Mesenchymal stem cell (in vitro differentiated cells and primary cell): ENCODE results near the gene DYNC2H1.

Source experiments
- DNase-seq: peaks from one replicate; pipeline ENCODE4 v3.0.0-alpha.2; 2013
- H2AFZ ChIP-seq: one replicate; pipeline ENCODE4 v1.6.1; 2013; ENCODE audit warnings: low read depth, mild to moderate bottlenecking, control low read depth, inconsistent platforms, low read length, moderate library complexity
- H2AK5ac ChIP-seq: 2 replicates; pipeline ENCODE4 v1.6.1; 2013; ENCODE audit warnings: low read length, moderate library complexity, mild to moderate bottlenecking, inconsistent platforms; ENCODE audit not compliant: severe bottlenecking
- H2BK120ac ChIP-seq: one replicate; pipeline ENCODE4 v1.6.1; 2013; ENCODE audit warnings: low read depth, mild to moderate bottlenecking, inconsistent platforms, low read length, moderate library complexity
- H2BK12ac ChIP-seq, 2 experiments: one replicate each; pipeline ENCODE4 v1.6.1; 2013; ENCODE audit warnings: inconsistent platforms in 2 of 2, low read length in 2 of 2, mild to moderate bottlenecking in 2 of 2, moderate library complexity in 2 of 2, control low read depth in 1 of 2
- H2BK15ac ChIP-seq: one replicate; pipeline ENCODE4 v1.6.1; 2013; ENCODE audit warnings: mild to moderate bottlenecking, low read depth, inconsistent platforms; ENCODE audit not compliant: poor library complexity, severe bottlenecking
- H2BK5ac ChIP-seq: 2 replicates; pipeline ENCODE4 v1.6.1; 2013; ENCODE audit warnings: low read depth, mild to moderate bottlenecking, low read length, control low read depth, inconsistent platforms; ENCODE audit not compliant: poor library complexity, severe bottlenecking
- H3K14ac ChIP-seq, 2 experiments: one replicate each; pipeline ENCODE4 v1.6.1; 2013; ENCODE audit warnings: inconsistent platforms in 2 of 2, low read length in 2 of 2, control low read depth in 1 of 2, mild to moderate bottlenecking in 1 of 2, moderate library complexity in 1 of 2
- H3K18ac ChIP-seq, 2 experiments: one replicate each; pipeline ENCODE4 v1.6.1; 2013; ENCODE audit warnings: inconsistent platforms in 2 of 2, low read length in 2 of 2, control low read depth in 1 of 2, low read depth in 1 of 2, mild to moderate bottlenecking in 1 of 2
- H3K23ac ChIP-seq, 2 experiments: one replicate each; pipeline ENCODE4 v1.6.1; 2013; ENCODE audit warnings: inconsistent platforms in 2 of 2, low read length in 2 of 2, mild to moderate bottlenecking in 2 of 2, moderate library complexity in 2 of 2, control low read depth in 1 of 2
- H3K27ac ChIP-seq: 2 replicates; pipeline ENCODE4 v1.5.1; 2013; ENCODE audit warnings: mild to moderate bottlenecking, moderate library complexity, low read length, control low read depth, inconsistent platforms; ENCODE audit not compliant: poor library complexity, severe bottlenecking
- H3K27me3 ChIP-seq, 2 experiments: 2 replicates each; pipeline versions ENCODE4 v1.6.1 to v1.7.0; 2013; ENCODE audit warnings: low read length in 2 of 2, mild to moderate bottlenecking in 2 of 2, moderate library complexity in 2 of 2, control low read depth in 1 of 2, inconsistent platforms in 1 of 2; ENCODE audit not compliant: control insufficient read depth in 1 of 2, insufficient read depth in 1 of 2
- H3K36me3 ChIP-seq, 2 experiments: 2 replicates each; pipeline versions ENCODE4 v1.6.1 to v1.7.0; 2013; ENCODE audit warnings: low read length in 2 of 2, control low read depth in 1 of 2, inconsistent platforms in 1 of 2, low read depth in 1 of 2, mild to moderate bottlenecking in 1 of 2; ENCODE audit not compliant: insufficient read depth in 2 of 2, control insufficient read depth in 1 of 2
- H3K4ac ChIP-seq, 2 experiments: one replicate each; pipeline ENCODE4 v1.6.1; 2013; ENCODE audit warnings: inconsistent platforms in 2 of 2, low read length in 2 of 2, mild to moderate bottlenecking in 2 of 2, moderate library complexity in 2 of 2, control low read depth in 1 of 2, low read depth in 1 of 2
- H3K4me1 ChIP-seq: 2 replicates; pipeline ENCODE4 v1.6.1; 2013; ENCODE audit warnings: low read depth, low read length, control low read depth; ENCODE audit not compliant: control insufficient read depth, insufficient read depth
- H3K4me2 ChIP-seq: 2 replicates; pipeline ENCODE4 v1.6.1; 2013; ENCODE audit warnings: low read length, mild to moderate bottlenecking, inconsistent platforms; ENCODE audit not compliant: poor library complexity, severe bottlenecking
- H3K4me3 ChIP-seq, 2 experiments: 2 replicates each; pipeline versions ENCODE4 v1.5.1 to v1.7.0; 2013; ENCODE audit warnings: low read length in 2 of 2, mild to moderate bottlenecking in 2 of 2, control low read depth in 1 of 2, low read depth in 1 of 2; ENCODE audit not compliant: insufficient read depth in 1 of 2
- H3K79me1 ChIP-seq: replicated peaks from 2 replicates; pipeline ENCODE4 v1.6.1; 2013; ENCODE audit warnings: mild to moderate bottlenecking, control low read depth, low read length, inconsistent platforms; ENCODE audit not compliant: poor library complexity, severe bottlenecking
- H3K9ac ChIP-seq: 2 replicates; pipeline ENCODE4 v1.7.0; 2013; ENCODE audit warnings: mild to moderate bottlenecking, low read length, moderate library complexity
- H3K9me3 ChIP-seq: 2 replicates; pipeline ENCODE4 v1.7.0; 2013; ENCODE audit warnings: mild to moderate bottlenecking, low read length; ENCODE audit not compliant: control insufficient read depth
- H4K8ac ChIP-seq: one replicate; pipeline ENCODE4 v1.6.1; 2013; ENCODE audit warnings: inconsistent platforms, mild to moderate bottlenecking, low read length, moderate library complexity
- H4K91ac ChIP-seq: one replicate; pipeline ENCODE4 v1.6.1; 2013; ENCODE audit warnings: mild to moderate bottlenecking, low read length, inconsistent platforms
- WGBS: methylation state at CpG from one replicate; pipeline ENCODE4 v1.1.7; 2013; ENCODE audit warnings: mixed read lengths; 5-methylcytosine and 5-hydroxymethylcytosine counted together

DYNC2H1 gene

DNA sequence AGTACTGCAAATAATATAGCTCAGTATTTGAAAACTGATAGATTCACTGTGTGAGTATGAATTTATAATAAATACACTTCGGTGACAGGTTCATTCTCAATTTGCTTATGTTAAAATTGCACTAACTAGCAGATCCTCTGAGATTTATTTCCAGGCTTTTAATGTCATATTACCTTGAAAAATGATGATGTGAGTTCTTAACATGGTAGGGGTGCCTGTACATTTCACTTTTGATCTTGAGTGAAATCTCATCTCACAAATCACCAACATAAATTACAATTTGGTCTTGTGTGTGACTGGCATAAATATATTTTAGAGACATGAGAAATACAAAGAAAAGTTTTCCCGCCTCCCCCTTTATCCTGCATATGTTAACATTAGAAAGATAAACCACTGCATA, 240.4 kb downstream of the DYNC2H1 start:
- H2BK120ac ChIP-seq: no peak overlapping the region
- no peak overlapping the region for H3K27ac ChIP-seq
- no peak overlapping the region for H3K14ac ChIP-seq
- H3K36me3 ChIP-seq: peaks cover 0 to 7% of the 10 kb centered on the region in 2 experiments
- no peak overlapping the region for H3K4me3 ChIP-seq
- H3K18ac ChIP-seq: no peak overlapping the region
- H2AK5ac ChIP-seq: no peak overlapping the region
- WGBS: no CpG with 5 or more reads among the region's 2 CpGs
- H3K4me2 ChIP-seq: no peak overlapping the region
- H3K4ac ChIP-seq: no peak overlapping the region
- peaks cover 2% of the 10 kb centered on the region for H3K9me3 ChIP-seq
- no peak overlapping the region for H4K8ac ChIP-seq
- no peak overlapping the region for H2BK5ac ChIP-seq
- no peaks in the 10 kb centered on the region for H3K79me1 ChIP-seq
- no peak overlapping the region for H2BK12ac ChIP-seq
- DNase-seq: no peak
- H3K27me3 ChIP-seq: no peaks in the 10 kb centered on the region
- H3K4me1 ChIP-seq: no peaks in the 10 kb centered on the region
- no peak overlapping the region for H2BK15ac ChIP-seq
- H3K9ac ChIP-seq: no peak overlapping the region
- H4K91ac ChIP-seq: no peak overlapping the region
- no peak overlapping the region for H3K23ac ChIP-seq
- H2AFZ ChIP-seq: no peak overlapping the region

DNA sequence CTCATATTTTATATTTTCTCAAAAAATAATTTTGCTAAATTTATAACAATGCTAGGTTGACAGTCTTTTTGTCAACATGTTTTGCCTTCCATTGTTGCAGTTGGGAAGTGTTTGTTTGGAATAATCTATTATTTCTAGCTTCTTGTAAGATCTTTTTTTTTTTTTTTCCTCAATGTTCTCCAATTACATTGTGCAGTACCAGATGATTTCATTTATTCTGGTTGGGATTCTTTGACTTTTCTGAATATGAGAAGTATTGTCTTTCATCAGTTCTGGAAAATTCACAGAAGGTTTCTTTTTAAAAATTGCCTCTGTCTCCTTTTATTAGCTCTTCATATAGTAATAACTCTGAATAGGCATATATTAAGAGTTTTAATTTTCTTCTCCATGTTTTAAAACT, 245.4 kb downstream of the DYNC2H1 start:
- H2BK12ac ChIP-seq: no peak overlapping the region
- no peak for DNase-seq
- no peak overlapping the region for H4K91ac ChIP-seq
- H3K14ac ChIP-seq: no peak overlapping the region
- no peak overlapping the region for H4K8ac ChIP-seq
- H3K18ac ChIP-seq: no peak overlapping the region
- no peak overlapping the region for H3K27ac ChIP-seq
- no peaks in the 10 kb centered on the region for H3K79me1 ChIP-seq
- H3K4ac ChIP-seq: no peak overlapping the region
- H2AK5ac ChIP-seq: no peak overlapping the region
- no peak overlapping the region for H2BK15ac ChIP-seq
- H2AFZ ChIP-seq: no peak overlapping the region
- H3K4me3 ChIP-seq: no peak overlapping the region
- no peak overlapping the region for H3K9ac ChIP-seq
- H3K23ac ChIP-seq: no peak overlapping the region
- H2BK5ac ChIP-seq: no peak overlapping the region
- peaks cover 2% of the 10 kb centered on the region for H3K4me1 ChIP-seq
- no peak overlapping the region for H2BK120ac ChIP-seq
- peaks cover 2% of the 10 kb centered on the region for H3K9me3 ChIP-seq
- peaks cover 0 to 20% of the 10 kb centered on the region in 2 experiments for H3K36me3 ChIP-seq
- no peaks in the 10 kb centered on the region for H3K27me3 ChIP-seq
- no peak overlapping the region for H3K4me2 ChIP-seq

DNA sequence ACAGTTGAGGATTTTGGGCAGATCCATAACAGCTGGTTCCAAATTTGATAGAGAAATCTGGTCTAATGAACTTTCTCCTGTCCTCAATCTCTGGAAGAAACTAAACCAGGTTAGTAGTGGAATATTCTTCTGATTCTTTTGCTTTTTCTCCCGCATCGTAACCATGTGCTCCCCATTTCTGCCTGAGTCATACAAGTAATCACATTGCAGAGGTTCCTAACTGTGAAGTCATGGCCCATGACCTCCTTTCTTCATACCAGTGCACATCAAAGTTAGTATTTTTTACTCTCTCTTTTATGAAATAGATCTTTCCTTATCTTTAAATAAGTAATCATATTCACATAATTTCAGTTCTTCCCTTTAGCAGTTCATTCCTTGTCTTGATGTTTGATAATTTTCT, 249.0 kb downstream of the DYNC2H1 start:
- Histone ChIP-seq H4K8ac (no peak overlapping the region), H2AFZ (no peak overlapping the region), H2AK5ac (no peak overlapping the region), H3K4ac (no peak overlapping the region), H3K79me1 (no peaks in the 10 kb centered on the region), H3K14ac (no peak overlapping the region), H2BK15ac (no peak overlapping the region), H2BK12ac (no peak overlapping the region), H3K18ac (no peak overlapping the region), H3K27me3 (no peaks in the 10 kb centered on the region), H3K9ac (peak overlapping the region; percentile 28), H2BK120ac (no peak overlapping the region), H3K23ac (no peak overlapping the region), H3K4me2 (no peak overlapping the region), H4K91ac (no peak overlapping the region), H3K36me3 (peaks cover 0 to 22% of the 10 kb centered on the region in 2 experiments), H3K4me3 (no peak overlapping the region), H3K4me1 (peaks cover 3% of the 10 kb centered on the region), H3K27ac (peak overlapping the region; percentile 51), H2BK5ac (no peak overlapping the region), H3K9me3 (no peaks in the 10 kb centered on the region)
- DNase-seq: peak; percentile 21
- WGBS: 67% methylated on average over 2 of the region's 2 CpGs

DNA sequence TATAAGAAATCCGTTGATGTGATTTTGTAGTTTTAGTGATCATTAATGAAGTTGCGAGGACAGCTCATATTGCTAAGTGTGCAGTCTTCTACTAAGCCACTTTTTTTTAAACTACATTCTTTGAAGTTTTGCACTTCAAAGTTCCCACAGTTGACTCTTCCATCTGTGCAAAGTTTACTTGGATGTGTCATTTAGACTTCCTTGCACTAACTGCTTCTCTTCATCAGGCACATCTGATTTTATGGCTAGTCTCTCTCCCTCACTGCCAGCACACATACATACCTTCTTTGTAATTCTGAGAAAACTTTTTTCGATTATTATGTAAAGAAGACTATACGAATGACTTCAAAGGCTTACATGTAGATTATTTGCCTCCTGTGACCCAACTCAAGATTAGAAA, 250.0 kb downstream of the DYNC2H1 start:
- H4K8ac ChIP-seq: no peak overlapping the region
- no peak overlapping the region for H2BK120ac ChIP-seq
- no peak overlapping the region for H3K14ac ChIP-seq
- no peak overlapping the region for H2BK5ac ChIP-seq
- no peak overlapping the region for H4K91ac ChIP-seq
- H3K9me3 ChIP-seq: no peaks in the 10 kb centered on the region
- H3K4me3 ChIP-seq: no peak overlapping the region
- H3K23ac ChIP-seq: no peak overlapping the region
- H2BK15ac ChIP-seq: no peak overlapping the region
- peaks cover 3% of the 10 kb centered on the region for H3K4me1 ChIP-seq
- no peak overlapping the region for H2BK12ac ChIP-seq
- H3K18ac ChIP-seq: no peak overlapping the region
- H3K27ac ChIP-seq: peak overlapping the region; percentile 69
- no peak overlapping the region for H3K4me2 ChIP-seq
- H3K4ac ChIP-seq: no peak overlapping the region
- H2AK5ac ChIP-seq: no peak overlapping the region
- DNase-seq: peak; percentile 23
- peaks cover 0 to 25% of the 10 kb centered on the region in 2 experiments for H3K36me3 ChIP-seq
- H3K9ac ChIP-seq: no peak overlapping the region
- H3K27me3 ChIP-seq: no peaks in the 10 kb centered on the region
- 96% methylated on average over 3 of the region's 4 CpGs for whole genome bisulfite sequencing
- H2AFZ ChIP-seq: no peak overlapping the region
- no peaks in the 10 kb centered on the region for H3K79me1 ChIP-seq
